Natural killer cell (primary cell): ENCODE data around the gene LZTS2. TPM values are rescaled to one million over a fixed set of nuclear protein-coding genes. Genes with fewer than 3 reads are reported as not detected.

Experiments used
- ATAC-seq, 3 donors: fragments of 150-1000 bp in 2 of 3; fragments of 200-7000 bp in 1 of 3; cut with Tn5 transposase; 1 replicate in 1 of 3; 2 replicates in 2 of 3; pipeline ENCODE4 v1.10.0; 2021; ENCODE audit warnings: mild to moderate bottlenecking in 2 of 3, moderate library complexity in 2 of 3
- DNase-seq, 2 donors: peaks; one replicate each; pipeline versions ENCODE4 v3.0.0 to v3.0.0-alpha.2; 2013 to 2021; ENCODE audit warnings: mixed read lengths in 1 of 2
- H3K27ac ChIP-seq: one replicate; pipeline ENCODE4 v1.5.1; 2013; ENCODE audit warnings: mild to moderate bottlenecking, low read length
- H3K27me3 ChIP-seq: one replicate; pipeline ENCODE4 v1.6.1; 2013; ENCODE audit warnings: low read length; ENCODE audit not compliant: control insufficient read depth, insufficient read depth
- H3K36me3 ChIP-seq: one replicate; pipeline ENCODE4 v1.6.1; 2013; ENCODE audit warnings: low read length; ENCODE audit not compliant: control insufficient read depth, insufficient read depth
- H3K4me1 ChIP-seq: one replicate; pipeline ENCODE4 v1.6.1; 2013; ENCODE audit warnings: low read length; ENCODE audit not compliant: control insufficient read depth, insufficient read depth
- H3K4me3 ChIP-seq: one replicate; pipeline ENCODE4 v1.5.1; 2013; ENCODE audit warnings: low read length
- H3K9me3 ChIP-seq: one replicate; pipeline ENCODE4 v1.6.1; 2013; ENCODE audit warnings: low read length; ENCODE audit not compliant: control insufficient read depth, insufficient read depth
- H3K27ac Mint-ChIP-seq, 2 donors: one replicate each; pipeline ENCODE4 v1.8.0; 2022; ENCODE audit warnings: mild to moderate bottlenecking in 2 of 2, mixed read lengths in 2 of 2, moderate library complexity in 1 of 2
- H3K27me3 Mint-ChIP-seq, 2 donors: one replicate each; pipeline ENCODE4 v1.8.0; 2022; ENCODE audit warnings: low read depth in 2 of 2, mixed read lengths in 2 of 2
- H3K36me3 Mint-ChIP-seq: one replicate; pipeline ENCODE4 v1.8.0; 2022; ENCODE audit warnings: mixed read lengths
- H3K4me1 Mint-ChIP-seq, 2 donors: one replicate each; pipeline ENCODE4 v1.8.0; 2022; ENCODE audit warnings: mixed read lengths in 2 of 2
- H3K4me3 Mint-ChIP-seq: one replicate; pipeline ENCODE4 v1.8.0; 2022; ENCODE audit warnings: mild to moderate bottlenecking, moderate library complexity, mixed read lengths
- H3K9me3 Mint-ChIP-seq, 2 donors: one replicate each; pipeline ENCODE4 v1.8.0; 2022; ENCODE audit warnings: mixed read lengths in 2 of 2
- WGBS: methylation state at CpG from one replicate; pipeline ENCODE4 v1.1.7; 2013; ENCODE audit warnings: missing lambda C conversion rate; ENCODE audit not compliant: insufficient coverage; 5-methylcytosine and 5-hydroxymethylcytosine counted together
- intact Hi-C: fragments of 100-400 bp; cut with micrococcal nuclease; formaldehyde crosslinking; loops from one replicate; pipeline ENCODE4 v1.14.2; 2022
- total RNA-seq, 4 donors: library from RNA; stranded (reverse); fragments of 120-200 nt in 1 of 4; gene quantifications; one replicate each; pipeline versions ENCODE4 v1.2.3 to v1.2.4, GENCODE V29; 2013 to 2022
- TF ChIP-seq, protein P1 (sequence below): fragments of 200-600 bp; IDR thresholded peaks from one replicate; pipeline ENCODE4 v1.8.0; 2022; ENCODE audit warnings: antibody characterized with exemption

Gene LZTS2
- total RNA-seq, 3 donors from 2014 or later (not counting 1 experiment from before 2014, with no cell fraction given): 8.0 to 16.1 (median 11.7) TPM

DNA sequence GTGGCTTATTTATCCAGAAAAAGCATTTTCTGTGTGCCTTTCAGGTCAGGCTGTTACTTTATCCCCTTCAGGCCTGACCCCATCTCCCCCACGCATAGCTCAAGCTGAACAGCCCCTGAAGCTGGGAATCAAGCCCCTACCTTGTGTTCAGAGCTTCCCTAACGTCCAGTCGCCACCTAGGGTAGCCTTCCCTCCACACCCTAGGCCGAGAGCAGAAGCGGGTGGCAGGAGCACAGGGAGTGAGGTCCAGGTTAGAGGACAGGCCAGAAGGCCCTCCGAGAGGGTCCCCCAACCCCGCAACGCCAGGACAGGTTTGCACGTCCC, 30.8 kb upstream of the LZTS2 start:
- peak overlapping the region; percentile 23 for H3K4me3 ChIP-seq
- peaks cover 14% of the 10 kb centered on the region for H3K4me1 ChIP-seq
- intact Hi-C loops: loop anchor here (1.0 kb wide), 1 partner anchor 44 kb away; no protein-coding TSS in a partner anchor
- Mint-ChIP-seq H3K4me1 (peaks cover 9 to 27% of the 10 kb centered on the region in 2 donors), H3K27ac (peak overlapping the region in 1 of 2 donors; percentile 42), H3K4me3 (peak overlapping the region; percentile 81), H3K9me3 (no peaks in the 10 kb centered on the region), H3K27me3 (no peaks in the 10 kb centered on the region), H3K36me3 (no peaks in the 10 kb centered on the region)
- TF ChIP-seq, protein P1, sequence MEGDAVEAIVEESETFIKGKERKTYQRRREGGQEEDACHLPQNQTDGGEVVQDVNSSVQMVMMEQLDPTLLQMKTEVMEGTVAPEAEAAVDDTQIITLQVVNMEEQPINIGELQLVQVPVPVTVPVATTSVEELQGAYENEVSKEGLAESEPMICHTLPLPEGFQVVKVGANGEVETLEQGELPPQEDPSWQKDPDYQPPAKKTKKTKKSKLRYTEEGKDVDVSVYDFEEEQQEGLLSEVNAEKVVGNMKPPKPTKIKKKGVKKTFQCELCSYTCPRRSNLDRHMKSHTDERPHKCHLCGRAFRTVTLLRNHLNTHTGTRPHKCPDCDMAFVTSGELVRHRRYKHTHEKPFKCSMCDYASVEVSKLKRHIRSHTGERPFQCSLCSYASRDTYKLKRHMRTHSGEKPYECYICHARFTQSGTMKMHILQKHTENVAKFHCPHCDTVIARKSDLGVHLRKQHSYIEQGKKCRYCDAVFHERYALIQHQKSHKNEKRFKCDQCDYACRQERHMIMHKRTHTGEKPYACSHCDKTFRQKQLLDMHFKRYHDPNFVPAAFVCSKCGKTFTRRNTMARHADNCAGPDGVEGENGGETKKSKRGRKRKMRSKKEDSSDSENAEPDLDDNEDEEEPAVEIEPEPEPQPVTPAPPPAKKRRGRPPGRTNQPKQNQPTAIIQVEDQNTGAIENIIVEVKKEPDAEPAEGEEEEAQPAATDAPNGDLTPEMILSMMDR: no peak
- H3K27me3 ChIP-seq: no peaks in the 10 kb centered on the region
- H3K36me3 ChIP-seq: peaks cover 13% of the 10 kb centered on the region
- H3K9me3 ChIP-seq: no peaks in the 10 kb centered on the region
- ATAC-seq: peak in 1 of 3 donors; percentile 4
- WGBS: 59% methylated on average over 9 of the region's 9 CpGs
- no peak overlapping the region for H3K27ac ChIP-seq
- no peak for DNase-seq

DNA sequence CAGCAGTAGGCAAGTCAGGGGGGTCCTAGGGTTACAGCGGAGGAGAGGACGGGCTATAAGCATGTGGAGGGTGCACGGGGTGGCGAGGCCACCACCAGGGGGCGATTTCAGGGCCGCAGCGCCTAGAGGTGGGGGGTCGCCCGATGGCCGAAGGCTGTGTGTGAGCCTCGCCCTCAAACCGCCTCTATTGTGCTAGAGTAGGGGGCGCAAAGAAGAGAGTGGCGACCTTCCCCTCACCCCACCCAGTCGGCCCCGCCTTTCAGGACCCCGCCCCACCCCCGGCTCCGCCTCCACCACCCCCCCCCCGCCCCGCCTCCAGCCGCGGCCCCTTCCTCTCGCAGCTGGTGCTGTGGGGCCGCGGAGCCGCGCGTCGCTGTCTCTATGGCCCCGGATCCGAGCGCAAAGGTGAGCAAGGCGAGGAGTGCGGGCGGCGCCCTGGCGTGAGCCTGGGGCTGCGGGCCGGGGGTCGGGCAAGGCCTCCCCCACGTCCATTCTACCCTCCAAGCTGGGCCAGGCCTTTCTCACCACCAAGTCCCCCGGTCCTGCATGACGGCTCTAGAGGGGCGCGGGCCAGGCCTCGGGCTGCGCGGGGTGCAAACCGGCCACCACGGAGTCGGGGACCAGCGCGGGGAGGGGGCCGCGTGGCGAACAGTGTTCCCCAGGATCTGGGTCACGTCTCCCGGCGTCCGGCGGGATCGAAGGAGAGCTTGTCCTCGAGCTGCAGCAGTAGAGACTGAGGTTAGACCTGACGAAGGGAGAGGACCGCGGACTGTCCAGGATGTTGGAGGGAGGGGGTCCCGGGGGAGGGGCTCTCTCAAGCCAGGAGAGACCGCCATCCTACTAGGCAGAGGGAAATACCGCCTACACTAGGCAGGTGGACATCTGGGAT, 30.2 kb upstream of the LZTS2 start, which contains the start of gene SEMA4G:
TSS of gene SEMA4G (plus strand) at position 318 of the 889 bp plus-strand sequence. CDS start 3,409 bp downstream, outside the sequence.
- Histone ChIP-seq H3K36me3 (peaks cover 9% of the 10 kb centered on the region), H3K9me3 (no peaks in the 10 kb centered on the region), H3K4me1 (peaks cover 14% of the 10 kb centered on the region), H3K4me3 (peak within 1 kb of the TSS; percentile 31), H3K27ac (no peak within 1 kb of the TSS), H3K27me3 (no peaks in the 10 kb centered on the region)
- Mint-ChIP-seq H3K4me1 (peaks cover 9 to 27% of the 10 kb centered on the region in 2 donors), H3K4me3 (peak within 1 kb of the TSS; percentile 81), H3K27me3 (no peaks in the 10 kb centered on the region), H3K9me3 (no peaks in the 10 kb centered on the region), H3K36me3 (no peaks in the 10 kb centered on the region), H3K27ac (peak within 1 kb of the TSS in 1 of 2 donors; percentile 48)
- intact Hi-C loops: loop anchor here (1.0 kb wide), 1 partner anchor 44 kb away; no protein-coding TSS in a partner anchor
- TF ChIP-seq, protein P1: peak; percentile 72
- peak; percentile 45 to 68 for DNase-seq
- WGBS: 4% methylated on average over 54 of the region's 70 CpGs
- ATAC-seq: peak; percentile 69 to 86 (median 83)

DNA sequence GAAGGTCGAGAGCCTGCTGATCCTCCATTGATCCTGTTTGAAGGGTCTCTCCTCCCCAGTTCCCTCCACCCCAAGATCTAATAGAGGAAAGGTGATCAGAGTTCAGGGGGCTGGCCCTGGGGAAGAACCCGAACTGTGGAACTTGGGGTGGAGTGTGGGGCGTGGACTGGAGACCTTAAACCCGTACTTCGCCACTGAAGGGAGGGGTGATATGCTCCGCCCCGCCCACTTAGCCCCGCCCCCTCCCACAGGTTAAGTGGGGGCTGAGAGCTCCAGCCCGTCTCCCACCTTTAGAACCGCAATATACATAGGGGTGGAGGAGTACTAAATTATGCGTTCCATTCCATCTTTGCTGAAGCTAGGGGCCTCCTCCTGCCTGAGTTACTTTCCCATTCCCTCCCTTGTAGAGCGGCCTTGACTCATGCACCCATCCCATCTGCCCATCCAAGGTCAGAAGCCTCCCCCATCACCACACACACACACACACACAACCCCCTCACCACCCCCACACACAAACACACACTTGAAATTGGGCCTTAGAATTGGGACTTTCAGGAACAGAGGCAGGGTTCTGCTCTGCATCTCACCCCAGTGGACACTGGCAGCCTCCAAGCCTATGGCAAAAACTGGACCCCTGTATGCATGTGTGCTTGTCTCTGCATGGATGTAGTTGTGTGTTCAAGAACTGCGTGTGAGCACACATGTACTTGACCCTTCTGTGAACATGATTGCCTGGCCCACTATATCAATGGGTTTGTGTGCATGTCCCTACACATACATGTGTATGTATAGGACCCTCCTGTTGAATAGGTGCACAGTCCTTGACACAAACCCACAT, 29.3 kb upstream of the LZTS2 start:
- H3K9me3 ChIP-seq: no peaks in the 10 kb centered on the region
- 33% methylated on average over 11 of the region's 13 CpGs for WGBS
- TF ChIP-seq, protein P1: no peak
- intact Hi-C loops: no loop called here
- DNase-seq (peak in 1 of 2 donors; percentile 66), ATAC-seq (peak in 2 of 3 donors; percentile 34 to 55)
- Mint-ChIP-seq H3K27me3 (no peaks in the 10 kb centered on the region), H3K4me3 (peak overlapping the region; percentile 49), H3K9me3 (no peaks in the 10 kb centered on the region), H3K36me3 (no peaks in the 10 kb centered on the region), H3K4me1 (peaks cover 9 to 27% of the 10 kb centered on the region in 2 donors), H3K27ac (peak overlapping the region in 1 of 2 donors; percentile 48)
- no peaks in the 10 kb centered on the region for H3K27me3 ChIP-seq
- peaks cover 14% of the 10 kb centered on the region for H3K4me1 ChIP-seq
- H3K27ac ChIP-seq: no peak overlapping the region
- no peak overlapping the region for H3K4me3 ChIP-seq
- H3K36me3 ChIP-seq: peaks cover 5% of the 10 kb centered on the region
